HG02852 (cell line): ENCODE measurements around the gene GPR87.

ENCODE experiments used
- ATAC-seq: cut with Tn5 transposase; IDR thresholded peaks from one replicate; pipeline ENCODE4 v1.9.1; 2021; ENCODE audit warnings: mild to moderate bottlenecking, moderate library complexity; ENCODE audit not compliant: unreplicated experiment

The GPR87 gene

DNA sequence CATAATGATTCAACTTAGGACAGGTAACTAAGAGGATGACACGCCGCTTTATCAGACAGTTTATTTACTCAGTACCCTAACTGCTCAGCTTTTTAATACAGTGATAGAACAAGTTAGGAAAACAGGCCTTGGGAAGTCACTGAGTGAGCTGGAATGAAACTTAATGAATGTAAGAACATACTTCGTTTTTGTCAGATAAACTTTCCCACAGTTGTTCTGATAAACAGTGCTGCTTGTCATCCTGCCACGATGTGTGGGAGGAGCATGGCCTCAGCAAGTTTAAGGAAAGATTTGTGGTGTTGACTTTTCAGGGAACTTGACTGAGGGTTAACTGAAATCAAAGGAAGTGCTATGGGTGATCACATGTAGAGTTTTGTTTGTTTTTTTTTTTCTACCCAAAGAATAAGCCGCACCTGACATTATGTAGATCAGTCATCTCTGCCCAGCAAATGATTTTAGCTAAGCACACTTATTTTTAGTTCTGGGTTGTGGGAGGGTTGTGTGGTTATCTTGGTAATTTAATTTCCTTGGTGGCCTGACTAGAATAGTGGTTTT is 32.6 kb downstream of the GPR87 start:
- no peak for ATAC-seq

DNA sequence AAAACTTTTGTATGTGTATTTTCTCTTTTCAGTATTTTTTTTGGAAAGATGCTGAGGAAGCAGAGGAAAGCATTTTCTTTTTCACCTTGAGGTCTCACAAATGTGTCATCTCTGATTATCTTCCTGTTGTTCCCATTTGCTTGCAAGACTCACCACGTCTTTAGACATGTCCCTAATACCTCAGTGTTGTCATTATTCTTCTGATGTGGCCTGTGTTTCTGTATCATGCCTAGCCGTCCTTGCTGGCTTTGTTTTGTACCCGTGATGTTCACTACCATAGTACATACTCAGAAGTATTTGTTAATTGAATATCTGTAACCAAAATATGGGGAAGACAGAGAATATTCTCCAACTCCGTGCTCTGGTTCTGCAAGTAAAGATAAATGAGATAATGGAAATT is 33.2 kb downstream of the GPR87 start:
- ATAC-seq = no peak

GRCh38 chr3:151282921-151283320 is 33.7 kb downstream of the GPR87 start:
- ATAC-seq = no peak

DNA sequence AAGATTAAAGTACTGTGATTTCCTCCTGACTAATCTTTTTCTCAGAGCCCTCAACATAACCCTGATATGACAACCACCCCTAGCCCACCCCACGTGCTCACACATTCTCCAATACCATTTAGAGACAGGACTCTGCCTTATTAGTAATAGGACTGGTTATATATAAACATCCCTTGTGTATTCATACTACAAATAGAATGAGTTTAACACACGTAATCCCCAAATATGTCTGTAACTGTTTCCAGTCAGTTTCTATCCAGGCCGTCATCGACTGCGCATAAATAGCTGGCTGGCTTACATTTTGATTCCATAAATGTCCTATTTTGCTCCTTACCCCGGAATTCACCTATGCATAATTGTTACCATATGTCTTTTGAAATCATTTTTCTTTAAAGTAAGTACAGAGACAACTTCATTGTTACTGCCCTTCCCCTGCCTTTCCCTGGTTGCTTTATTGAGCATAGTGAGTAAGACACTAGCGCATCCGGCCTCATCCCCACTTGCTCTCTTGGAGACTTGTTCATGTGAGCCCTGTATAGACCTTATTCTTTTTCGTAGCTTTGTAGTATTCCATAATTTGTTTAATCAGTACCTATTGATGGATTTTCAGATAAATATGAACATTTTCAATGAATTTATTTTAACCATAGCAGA is 34.8 kb downstream of the GPR87 start:
- no peak for ATAC-seq

DNA sequence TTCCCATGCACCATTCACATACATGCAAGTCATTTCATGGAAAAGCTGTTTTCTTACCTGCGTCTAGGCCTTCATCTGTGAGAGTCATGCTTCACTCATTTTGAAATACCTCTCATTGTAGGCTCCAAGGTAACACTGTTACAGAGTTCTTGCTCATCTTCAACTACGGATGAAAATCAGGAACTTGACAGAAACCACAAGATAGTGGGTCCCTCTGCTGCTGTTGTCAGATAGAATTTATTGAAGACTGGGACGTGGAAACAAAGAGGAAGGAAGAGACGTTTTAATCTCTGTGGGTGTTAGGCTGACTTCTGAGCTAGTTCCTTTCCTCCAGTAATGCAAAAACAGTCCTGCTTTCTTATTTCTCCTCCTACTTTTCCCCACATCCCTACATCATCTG is 38.4 kb downstream of the GPR87 start, which contains the start of gene P2RY14:
P2RY14 (minus strand) TSS at position 313 of the 400 bp plus-strand sequence. CDS start 64,226 bp downstream, outside the sequence.
- ATAC-seq = peak; percentile 29

DNA sequence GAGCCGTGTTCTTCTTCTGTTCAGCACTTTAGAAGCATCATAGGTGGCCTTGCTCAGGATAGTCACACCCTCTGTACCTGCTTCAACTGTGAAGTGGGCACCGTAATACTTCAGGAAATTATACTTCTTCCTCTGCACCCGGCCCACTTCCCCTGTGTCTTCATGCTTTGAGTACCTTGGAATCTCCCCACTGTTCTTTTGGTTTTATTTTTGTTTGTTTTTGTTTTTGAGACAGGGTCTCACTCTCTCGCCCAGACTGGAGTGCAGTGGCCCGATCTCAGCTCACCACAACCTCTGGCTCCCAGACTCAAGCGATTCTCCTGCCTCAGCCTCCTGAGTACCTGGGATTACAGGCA is 40.0 kb downstream of the GPR87 start:
- ATAC-seq = peak; percentile 65

GRCh38 chr3:151276038-151276686 is 40.5 kb downstream of the GPR87 start:
- peak; percentile 7 for ATAC-seq

GRCh38 chr3:151275091-151275490 is 41.5 kb downstream of the GPR87 start:
- no peak for ATAC-seq

- no peak for ATAC-seq
Measured at GRCh38 chr3:151269631-151270030, 47.0 kb downstream of the GPR87 start.

DNA sequence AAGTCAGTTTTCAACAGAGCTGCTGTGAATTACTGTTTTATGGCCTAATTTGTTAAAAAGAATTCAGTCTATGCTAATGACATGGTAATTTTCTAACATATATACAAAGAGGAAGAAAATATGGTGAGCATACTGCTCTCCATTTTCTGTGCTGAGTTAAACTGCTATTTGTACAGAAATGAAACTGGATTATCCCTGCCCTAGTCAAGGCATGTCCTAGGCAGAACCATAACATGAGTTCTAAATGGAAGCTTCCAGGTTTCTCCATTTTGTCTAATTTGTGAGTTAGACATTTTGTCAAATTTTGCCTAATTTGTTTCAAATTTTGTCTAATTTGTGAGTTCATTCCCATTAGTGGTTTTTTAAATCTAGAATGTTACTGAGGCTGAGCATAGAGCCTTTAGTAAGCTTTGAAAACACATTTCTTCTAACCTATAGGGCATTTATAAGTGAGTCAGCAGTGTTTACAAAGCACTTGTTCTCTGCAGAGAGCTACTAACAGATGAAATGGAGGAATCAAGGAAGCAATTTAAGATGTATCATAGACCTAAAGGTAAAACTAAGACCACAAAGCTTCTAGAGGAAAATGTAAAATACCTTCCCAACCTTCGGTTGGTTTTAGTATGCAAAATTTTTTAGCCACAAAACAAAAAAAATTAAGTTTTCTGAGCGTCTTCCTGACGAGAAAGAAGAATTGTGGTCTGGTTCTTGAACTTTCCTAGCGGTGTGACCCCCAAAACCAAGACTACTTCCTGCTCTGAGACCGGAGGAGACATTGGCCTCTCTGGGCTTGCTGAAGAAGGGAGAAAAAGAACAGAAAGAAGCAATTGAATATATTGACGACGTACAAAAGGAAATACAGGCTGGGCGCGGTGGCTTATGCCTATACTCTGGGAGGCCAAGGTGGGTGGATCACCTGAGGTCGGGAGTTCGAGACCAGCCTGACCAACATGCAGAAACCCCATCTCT is 48.1 kb downstream of the GPR87 start:
- ATAC-seq = peak; percentile 67

DNA sequence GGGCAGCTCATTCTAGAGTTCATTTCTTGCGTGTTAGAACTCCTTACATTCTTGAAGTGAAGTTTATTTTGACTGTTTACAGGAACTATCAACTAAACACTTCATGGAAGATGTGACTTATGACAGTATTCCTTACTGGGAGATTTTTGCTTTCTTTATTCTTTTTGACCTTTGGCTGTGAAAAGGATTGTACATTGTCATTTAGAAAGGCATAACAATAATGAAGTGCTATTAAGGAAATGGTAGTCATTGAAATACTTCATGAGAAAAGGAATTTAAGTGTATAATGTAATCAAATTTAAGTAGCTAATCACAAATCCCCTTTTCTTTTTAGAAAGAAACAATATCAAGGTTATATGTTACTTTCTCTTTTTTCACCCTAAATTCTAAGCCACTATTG is 49.6 kb downstream of the GPR87 start:
- no peak for ATAC-seq

DNA sequence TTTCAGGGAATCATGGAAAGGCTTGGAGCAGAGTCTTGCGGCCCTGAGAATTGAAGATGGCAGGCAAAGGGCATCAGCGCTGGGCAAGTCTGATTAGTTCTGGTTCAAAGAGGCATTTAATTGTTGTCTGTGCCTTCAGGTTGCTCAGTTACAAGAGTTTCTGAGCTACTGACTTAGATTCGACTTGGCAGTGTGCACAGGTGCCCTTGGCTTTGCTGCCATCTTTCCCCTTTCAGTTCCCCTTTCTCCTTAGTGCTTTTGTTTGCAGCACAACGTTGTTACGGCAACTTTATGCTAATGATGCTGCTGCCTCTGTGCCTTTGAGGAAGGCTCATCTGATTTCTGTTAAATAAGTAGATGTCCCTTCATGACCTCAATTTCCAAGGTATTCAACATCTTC is 50.8 kb downstream of the GPR87 start:
- peak; percentile 90 for ATAC-seq

GRCh38 chr3:151265166-151265565 is 51.5 kb downstream of the GPR87 start:
- ATAC-seq = no peak

GRCh38 chr3:151264605-151265004 is 52.0 kb downstream of the GPR87 start:
- ATAC-seq = no peak

GRCh38 chr3:151262871-151263525 is 53.6 kb downstream of the GPR87 start:
- ATAC-seq = no peak

DNA sequence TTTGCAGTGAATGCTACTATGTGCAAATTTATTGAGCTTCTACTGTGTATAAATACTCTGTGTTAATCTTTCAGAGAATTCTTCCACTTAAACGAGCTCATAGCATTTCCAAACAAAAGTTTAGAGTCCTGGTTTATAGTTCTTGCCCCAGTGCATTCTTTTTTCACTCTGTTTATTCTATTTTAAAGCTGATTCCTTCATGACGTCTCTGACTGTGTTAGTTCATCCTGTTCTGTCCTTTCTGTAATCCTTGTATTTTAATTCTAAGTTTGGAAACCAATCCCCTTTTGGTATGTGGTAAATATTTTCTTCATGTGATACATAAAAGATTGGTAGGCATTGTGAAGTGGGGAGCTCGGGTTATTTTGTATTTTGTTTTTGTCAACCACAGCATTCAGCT is 57.0 kb downstream of the GPR87 start:
- no peak for ATAC-seq

- ATAC-seq = no peak
Measured at GRCh38 chr3:151256749-151257148, 59.9 kb downstream of the GPR87 start.

GRCh38 chr3:151248772-151249337 is 67.8 kb downstream of the GPR87 start:
- no peak for ATAC-seq
